GM21717 (cell line): ENCODE results near the gene STK39.

Experiments
- ATAC-seq: cut with Tn5 transposase; IDR thresholded peaks from one replicate; pipeline ENCODE4 v1.9.1; 2021; ENCODE audit warnings: mild to moderate bottlenecking, moderate library complexity; ENCODE audit not compliant: unreplicated experiment

STK39 gene

GRCh38 chr2:168024459-168024858, 222.9 kb downstream of the STK39 start:
- ATAC-seq, result no peak

GRCh38 chr2:168021800-168022587, 225.4 kb downstream of the STK39 start:
- ATAC-seq, result no peak

GRCh38 chr2:168015274-168015953, 232.0 kb downstream of the STK39 start:
- ATAC-seq, result no peak

GRCh38 chr2:168009900-168010299, 237.5 kb downstream of the STK39 start:
- no peak for ATAC-seq

GRCh38 chr2:168008646-168009195, 238.7 kb downstream of the STK39 start:
- no peak for ATAC-seq

- ATAC-seq, result no peak
These were observed 240.9 kb downstream of the STK39 start for GRCh38 chr2:168006498-168006897.

DNA sequence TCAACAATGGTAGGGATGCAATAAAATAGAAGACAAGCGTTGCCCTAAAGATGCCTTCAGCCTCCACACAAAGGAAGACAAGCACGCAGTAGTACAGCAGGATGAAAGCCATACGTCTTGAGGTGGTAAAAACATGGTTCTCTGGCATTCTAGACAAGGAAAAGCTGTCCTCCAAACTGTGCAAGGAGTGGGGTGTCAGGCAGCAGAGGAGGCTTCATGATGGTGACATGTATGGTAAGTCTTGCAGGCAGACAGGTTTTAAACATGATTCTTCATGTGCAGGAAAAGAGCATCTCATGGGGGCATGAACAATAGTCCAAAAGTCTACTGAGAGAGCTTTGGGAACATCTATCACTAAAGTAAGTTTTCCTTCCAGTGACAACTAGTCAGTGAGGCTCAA, 241.8 kb downstream of the STK39 start:
- no peak for ATAC-seq

DNA sequence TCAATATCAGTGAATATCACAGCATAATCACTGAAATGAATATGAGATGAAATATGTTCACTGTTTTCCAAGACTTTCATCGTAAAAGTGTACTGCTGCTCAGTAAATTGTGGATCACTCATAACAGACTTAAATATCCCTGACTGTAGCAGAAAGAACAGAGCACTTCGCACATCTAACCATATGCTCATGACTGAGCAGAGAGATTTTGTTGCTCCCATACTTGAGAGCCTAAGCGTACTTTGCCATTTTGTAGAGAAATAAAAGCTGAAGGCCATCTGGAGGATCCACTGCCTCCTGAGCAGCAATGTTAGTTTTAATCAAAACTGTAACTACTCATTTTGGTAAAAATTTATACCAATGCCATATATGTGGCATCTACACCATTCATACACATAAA, 243.5 kb downstream of the STK39 start:
- ATAC-seq, result no peak

DNA sequence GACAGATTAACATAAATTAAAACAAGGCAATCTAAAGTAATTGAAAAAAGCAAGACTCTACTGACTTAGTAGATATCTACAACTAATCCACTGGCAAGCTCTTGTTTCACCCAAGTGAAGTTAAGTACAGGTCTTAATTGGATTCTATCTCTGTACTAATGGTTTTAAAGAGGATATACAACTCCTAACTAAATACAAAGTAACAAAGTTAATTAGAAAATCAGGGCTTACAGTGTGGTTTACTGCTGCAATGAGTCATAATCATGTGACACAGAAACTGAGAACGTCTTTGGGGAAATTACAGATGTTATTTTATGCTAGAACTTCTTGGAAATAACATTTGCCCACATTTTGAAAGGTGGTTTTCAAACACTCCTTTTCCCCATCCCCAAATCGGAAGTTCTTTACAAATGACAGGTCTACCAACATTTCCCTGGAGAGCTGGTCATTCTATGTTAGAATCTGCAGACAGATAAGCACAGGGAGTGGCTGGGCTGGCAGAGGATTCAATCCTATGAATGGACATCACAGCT, 245.3 kb downstream of the STK39 start:
- no peak for ATAC-seq

GRCh38 chr2:167992278-167992677, 255.1 kb downstream of the STK39 start:
- ATAC-seq, result no peak

GRCh38 chr2:167990062-167990461, 257.3 kb downstream of the STK39 start:
- no peak for ATAC-seq

- ATAC-seq, result no peak
These were observed 259.1 kb downstream of the STK39 start for GRCh38 chr2:167988296-167988695.

DNA sequence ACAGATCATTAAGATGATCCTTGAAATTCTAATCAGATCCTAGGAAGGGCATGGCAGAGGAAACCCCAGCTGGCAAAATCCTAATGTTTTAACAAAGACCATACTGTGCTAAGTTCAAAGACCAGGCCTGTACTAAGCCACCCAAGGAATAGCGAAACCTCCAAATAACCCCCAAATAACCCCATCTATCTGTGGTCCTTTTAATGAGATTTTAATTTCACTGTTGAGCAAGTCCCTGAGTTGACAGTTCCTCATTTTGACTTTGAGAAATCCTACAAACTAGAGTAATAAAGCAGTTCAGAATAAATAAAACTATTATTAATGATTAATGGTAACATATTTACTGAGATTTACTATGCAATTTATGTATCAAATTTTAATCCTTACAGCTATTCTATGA, 259.8 kb downstream of the STK39 start:
- ATAC-seq, result no peak

GRCh38 chr2:167987026-167987425, 260.4 kb downstream of the STK39 start:
- ATAC-seq, result no peak

DNA sequence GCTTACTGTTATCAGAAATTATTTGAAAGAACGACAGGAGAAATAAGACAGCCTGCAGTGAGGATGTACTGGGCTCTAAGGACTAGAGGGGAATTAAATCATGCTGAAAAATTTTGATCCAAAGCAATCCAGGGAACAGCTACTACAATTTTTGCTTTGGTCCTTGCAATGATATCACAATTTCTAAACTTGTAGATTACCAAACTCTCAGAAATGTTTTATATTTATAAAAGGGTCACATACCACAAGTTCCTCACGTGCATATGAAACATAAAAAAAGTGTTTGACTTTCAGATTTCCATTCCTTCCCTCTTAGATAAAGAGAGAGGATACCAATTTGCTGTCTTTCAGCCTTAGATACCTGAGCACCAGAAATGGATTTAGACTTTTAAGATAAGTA, 261.2 kb downstream of the STK39 start:
- no peak for ATAC-seq

GRCh38 chr2:167981945-167982344, 265.4 kb downstream of the STK39 start:
- no peak for ATAC-seq

DNA sequence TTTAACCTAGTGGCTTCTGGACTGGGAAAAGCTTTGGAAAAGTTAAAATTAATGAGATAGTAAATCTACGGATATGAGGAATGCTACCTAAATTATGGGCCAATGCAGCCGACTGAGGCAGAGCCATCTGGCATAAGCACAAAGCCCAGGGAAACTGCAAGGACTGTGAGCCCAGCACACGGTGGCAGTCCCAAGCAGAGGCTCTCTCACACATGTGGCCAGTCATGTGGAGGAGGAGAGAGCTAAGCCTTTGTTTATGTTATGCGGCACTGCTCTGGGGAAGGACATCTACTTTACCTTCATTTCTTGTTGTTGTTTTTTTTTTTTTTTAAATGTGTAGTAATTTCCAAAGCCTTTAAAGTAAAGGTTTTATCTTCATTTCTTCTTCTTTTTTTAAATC, 267.0 kb downstream of the STK39 start:
- no peak for ATAC-seq

DNA sequence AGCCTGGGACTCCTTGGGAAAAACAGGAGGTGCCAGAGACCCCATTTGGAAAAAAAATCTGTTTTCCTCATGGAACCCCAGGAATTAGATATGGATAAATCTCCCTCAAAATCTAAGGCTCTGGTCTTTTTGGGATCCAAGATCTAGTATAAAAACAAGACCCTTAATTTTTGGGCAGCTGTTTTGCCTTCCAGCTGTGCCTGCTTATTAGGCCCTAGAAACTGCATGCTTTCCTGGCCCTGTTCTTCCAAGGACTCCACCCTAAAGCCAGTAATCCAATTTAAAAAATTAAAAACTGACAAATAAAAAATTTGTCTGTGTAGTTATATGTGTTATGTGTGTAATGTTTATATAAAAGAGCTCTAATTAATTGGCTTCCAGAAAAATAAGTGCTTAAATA, 274.6 kb downstream of the STK39 start:
- no peak for ATAC-seq

DNA sequence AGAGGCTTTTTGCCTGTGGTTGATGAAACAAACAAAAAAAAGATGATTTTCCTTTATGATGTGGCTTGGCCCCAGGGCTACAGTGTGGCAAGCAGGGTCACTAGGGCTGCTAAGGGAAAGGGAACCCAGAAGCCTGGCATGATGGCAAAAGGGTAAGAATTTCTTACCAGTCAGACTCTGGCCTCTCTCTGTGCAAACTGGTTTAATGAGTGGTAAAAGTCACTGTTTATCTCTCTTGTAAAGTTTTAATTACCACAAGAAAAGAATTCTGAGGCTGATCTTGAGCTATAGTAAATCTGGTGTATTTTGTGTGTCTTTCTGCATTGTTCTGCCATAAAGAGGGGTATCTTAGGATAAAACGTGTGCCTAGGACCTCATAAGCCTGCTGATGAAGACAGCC, 275.4 kb downstream of the STK39 start:
- no peak for ATAC-seq

GRCh38 chr2:167966937-167967913, 280.2 kb downstream of the STK39 start:
- no peak for ATAC-seq
